ENCODE measurements around the gene PRKCZ. TPM values are rescaled to one million over a fixed set of nuclear protein-coding genes. Genes with fewer than 3 reads are reported as not detected.

Gene PRKCZ
- total RNA-seq, 3 donors from 2014 or later (not counting 1 experiment from before 2014, with no cell fraction given): 25.1 to 37.1 (median 30.5) TPM

DNA sequence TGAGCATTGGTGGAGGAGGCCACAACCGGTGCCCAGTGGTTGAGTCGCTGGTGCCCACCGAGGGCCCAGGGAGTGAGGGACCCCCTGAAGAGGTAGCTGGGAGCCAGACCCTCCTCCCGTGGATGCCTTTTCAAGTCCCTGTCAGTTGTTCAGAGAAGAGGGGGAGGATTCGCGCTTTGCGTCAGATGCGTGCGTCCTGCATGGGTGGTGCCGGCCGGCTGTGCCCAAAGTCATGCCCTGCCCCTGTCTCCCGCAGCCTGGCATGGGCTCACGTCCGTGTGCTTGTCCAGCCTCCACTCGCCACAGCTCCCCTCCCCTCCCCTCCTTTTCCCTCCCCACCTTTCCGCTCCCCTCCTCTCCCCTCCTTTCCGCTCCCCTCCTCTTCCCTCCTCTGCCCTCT lies 45.2 kb downstream of the PRKCZ start:
- H3K27ac ChIP-seq (ENCODE audit: low read length): no peak overlapping the region
- 93% methylated on average over 17 of the region's 17 CpGs for WGBS (ENCODE audit: insufficient coverage)
- Mint-ChIP-seq H3K36me3 (no peaks in the 10 kb centered on the region), H3K4me1 (peaks cover 0 to 5% of the 10 kb centered on the region in 2 donors), H3K9me3 (peaks cover 0 to 4% of the 10 kb centered on the region in 2 donors), H3K4me3 (no peak overlapping the region), H3K27ac (no peak overlapping the region), H3K27me3 (ENCODE audit: low read depth in 2 of 2) (no peaks in the 10 kb centered on the region)
- ATAC-seq (no peak), DNase-seq (no peak)
- H3K4me1 ChIP-seq (ENCODE audit: control insufficient read depth, insufficient read depth, low read length): no peaks in the 10 kb centered on the region
- H3K4me3 ChIP-seq (ENCODE audit: low read length): no peak overlapping the region
- no peaks in the 10 kb centered on the region for H3K36me3 ChIP-seq (ENCODE audit: control insufficient read depth, insufficient read depth, low read length)
- no peaks in the 10 kb centered on the region for H3K27me3 ChIP-seq (ENCODE audit: control insufficient read depth, insufficient read depth, low read length)
- peaks cover 14% of the 10 kb centered on the region for H3K9me3 ChIP-seq (ENCODE audit: control insufficient read depth, insufficient read depth, low read length)
- intact Hi-C loops (cut with micrococcal nuclease): no loop called here
- TF ChIP-seq, protein P1, sequence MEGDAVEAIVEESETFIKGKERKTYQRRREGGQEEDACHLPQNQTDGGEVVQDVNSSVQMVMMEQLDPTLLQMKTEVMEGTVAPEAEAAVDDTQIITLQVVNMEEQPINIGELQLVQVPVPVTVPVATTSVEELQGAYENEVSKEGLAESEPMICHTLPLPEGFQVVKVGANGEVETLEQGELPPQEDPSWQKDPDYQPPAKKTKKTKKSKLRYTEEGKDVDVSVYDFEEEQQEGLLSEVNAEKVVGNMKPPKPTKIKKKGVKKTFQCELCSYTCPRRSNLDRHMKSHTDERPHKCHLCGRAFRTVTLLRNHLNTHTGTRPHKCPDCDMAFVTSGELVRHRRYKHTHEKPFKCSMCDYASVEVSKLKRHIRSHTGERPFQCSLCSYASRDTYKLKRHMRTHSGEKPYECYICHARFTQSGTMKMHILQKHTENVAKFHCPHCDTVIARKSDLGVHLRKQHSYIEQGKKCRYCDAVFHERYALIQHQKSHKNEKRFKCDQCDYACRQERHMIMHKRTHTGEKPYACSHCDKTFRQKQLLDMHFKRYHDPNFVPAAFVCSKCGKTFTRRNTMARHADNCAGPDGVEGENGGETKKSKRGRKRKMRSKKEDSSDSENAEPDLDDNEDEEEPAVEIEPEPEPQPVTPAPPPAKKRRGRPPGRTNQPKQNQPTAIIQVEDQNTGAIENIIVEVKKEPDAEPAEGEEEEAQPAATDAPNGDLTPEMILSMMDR (IDR thresholded peaks at IDR 0.05): no peak

DNA sequence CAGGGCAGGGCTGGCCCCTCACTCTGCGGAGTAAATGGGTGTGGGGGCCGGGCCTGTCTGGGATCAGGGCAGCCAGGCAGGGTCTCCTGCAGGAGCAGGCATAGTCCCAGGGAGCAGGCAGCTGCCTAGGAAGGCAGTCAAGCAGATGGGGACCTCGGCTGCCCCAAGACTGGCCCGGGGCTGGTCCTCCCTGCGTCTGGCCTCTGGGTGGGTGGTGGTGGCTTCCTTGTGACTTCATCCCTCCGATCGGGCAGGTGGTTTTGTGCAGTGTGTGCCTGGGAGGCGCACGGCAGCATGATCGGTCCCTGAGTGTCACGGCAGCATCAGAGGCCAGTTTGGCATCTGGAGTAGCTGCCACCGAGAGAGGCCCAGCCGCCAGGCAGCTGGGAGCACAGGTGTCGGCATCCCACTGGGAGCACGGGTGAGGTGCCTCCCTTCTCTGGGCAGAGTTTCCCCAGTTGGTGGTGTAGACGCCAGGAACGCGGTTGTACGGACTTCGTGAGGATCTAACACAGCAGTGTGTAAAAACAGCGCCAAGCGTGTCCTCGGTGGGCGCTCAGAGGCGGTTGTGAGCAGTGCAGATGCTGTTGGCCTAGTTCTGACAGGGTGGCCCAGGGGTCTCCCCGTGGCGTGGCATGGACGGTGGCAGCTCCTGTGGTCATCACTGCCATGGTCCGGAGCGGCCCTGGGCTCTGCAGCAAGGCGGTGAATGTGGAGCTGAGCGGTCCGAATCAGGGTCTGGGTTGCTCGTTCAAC lies 45.9 kb downstream of the PRKCZ start:
- Histone ChIP-seq H3K27me3 (ENCODE audit: control insufficient read depth, insufficient read depth, low read length) (no peaks in the 10 kb centered on the region), H3K36me3 (ENCODE audit: control insufficient read depth, insufficient read depth, low read length) (no peaks in the 10 kb centered on the region), H3K27ac (ENCODE audit: low read length) (no peak overlapping the region), H3K4me1 (ENCODE audit: control insufficient read depth, insufficient read depth, low read length) (no peaks in the 10 kb centered on the region), H3K9me3 (ENCODE audit: control insufficient read depth, insufficient read depth, low read length) (peaks cover 14% of the 10 kb centered on the region), H3K4me3 (ENCODE audit: low read length) (no peak overlapping the region)
- Mint-ChIP-seq H3K27me3 (ENCODE audit: low read depth in 2 of 2) (no peaks in the 10 kb centered on the region), H3K4me1 (peaks cover 0 to 5% of the 10 kb centered on the region in 2 donors), H3K9me3 (peaks cover 0 to 4% of the 10 kb centered on the region in 2 donors), H3K36me3 (no peaks in the 10 kb centered on the region), H3K4me3 (no peak overlapping the region), H3K27ac (no peak overlapping the region)
- WGBS (ENCODE audit: insufficient coverage): 94% methylated on average over 34 of the region's 34 CpGs
- ATAC-seq (no peak), DNase-seq (no peak)
- TF ChIP-seq, protein P1 (IDR thresholded peaks at IDR 0.05): no peak
- intact Hi-C loops (cut with micrococcal nuclease): no loop called here

DNA sequence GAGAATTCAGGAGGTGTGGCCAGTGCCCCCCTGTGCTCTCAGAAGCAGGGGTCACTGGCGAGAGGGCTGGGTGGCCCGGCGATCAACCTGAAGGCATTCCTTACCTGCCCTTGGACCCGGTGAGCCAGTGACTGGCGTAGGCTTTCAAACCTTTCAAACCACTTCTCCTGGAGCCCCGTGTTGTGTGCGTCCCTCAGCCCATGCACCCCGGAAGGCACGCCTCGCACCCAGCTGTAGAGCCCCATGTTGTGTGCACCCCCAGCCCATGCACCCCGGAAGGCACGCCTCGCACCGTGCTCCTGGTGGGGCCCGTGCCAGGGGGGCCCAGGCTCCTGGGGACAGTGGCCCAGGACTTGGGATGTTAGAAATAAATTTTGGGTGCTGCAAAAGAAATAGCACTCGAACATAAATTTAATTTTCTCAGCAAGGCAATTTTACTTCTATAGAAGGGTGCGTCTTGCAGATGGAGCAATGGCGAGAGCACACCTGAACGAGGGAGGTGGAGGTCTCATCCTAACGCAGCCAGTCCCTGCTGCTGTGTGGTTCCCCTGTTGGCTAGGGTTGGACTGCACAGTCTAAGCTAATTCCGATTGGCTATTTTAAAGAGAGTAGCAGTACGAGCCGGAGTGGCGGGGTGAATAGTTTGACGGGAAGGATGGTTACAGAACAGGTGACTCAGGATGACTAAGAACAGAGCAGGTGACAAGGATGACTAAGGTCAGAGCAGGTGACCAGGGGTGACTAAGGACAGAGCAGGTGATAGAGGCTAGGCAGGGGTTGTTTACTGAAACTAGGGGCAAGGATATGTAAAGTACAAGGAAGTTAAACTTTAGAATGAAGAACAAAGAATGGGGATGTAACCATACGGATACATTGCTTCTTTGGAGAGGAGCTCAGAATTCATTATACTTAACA lies 47.4 kb downstream of the PRKCZ start:
- Mint-ChIP-seq H3K27ac (peak overlapping the region in 1 of 2 donors; percentile 37), H3K4me1 (peaks cover 0 to 5% of the 10 kb centered on the region in 2 donors), H3K4me3 (no peak overlapping the region), H3K27me3 (ENCODE audit: low read depth in 2 of 2) (no peaks in the 10 kb centered on the region), H3K9me3 (peaks cover 0 to 4% of the 10 kb centered on the region in 2 donors), H3K36me3 (no peaks in the 10 kb centered on the region)
- WGBS (ENCODE audit: insufficient coverage): 98% methylated on average over 25 of the region's 26 CpGs
- intact Hi-C loops (cut with micrococcal nuclease): no loop called here
- Histone ChIP-seq H3K4me3 (ENCODE audit: low read length) (no peak overlapping the region), H3K27me3 (ENCODE audit: control insufficient read depth, insufficient read depth, low read length) (no peaks in the 10 kb centered on the region), H3K27ac (ENCODE audit: low read length) (no peak overlapping the region), H3K4me1 (ENCODE audit: control insufficient read depth, insufficient read depth, low read length) (no peaks in the 10 kb centered on the region), H3K9me3 (ENCODE audit: control insufficient read depth, insufficient read depth, low read length) (peaks cover 14% of the 10 kb centered on the region), H3K36me3 (ENCODE audit: control insufficient read depth, insufficient read depth, low read length) (no peaks in the 10 kb centered on the region)
- no peak for ATAC-seq
- no peak for DNase-seq
- TF ChIP-seq, protein P1 (IDR thresholded peaks at IDR 0.05): no peak
